ENCODE measurements around the gene POM121C. TPM values are rescaled to one million over a fixed set of nuclear protein-coding genes. Genes with fewer than 3 reads are reported as not detected.

Gene POM121C
- total and polyA plus RNA-seq, 10 of the 15 experiments (the other 5 are each of a cell fraction or from before 2014, with no cell fraction given) = 6.3 to 62.8 (median 17.1) TPM

GRCh38 chr7:75534727-75535307 lies 48.7 kb upstream of the POM121C start:
- Histone ChIP-seq H3K36me3 (ENCODE audit: control insufficient read depth in 2 of 2, insufficient read depth in 2 of 2, low read length in 1 of 2) (no peaks in the 10 kb centered on the region), H3K27me3 (replicated peaks in 1 of 2; ENCODE audit: control insufficient read depth in 2 of 2, insufficient read depth in 2 of 2, low read length in 1 of 2) (no peaks in the 10 kb centered on the region), H3K79me2 (ENCODE audit: control insufficient read depth, insufficient read depth, low read length) (no peaks in the 10 kb centered on the region), H3K4me1 (ENCODE audit: control insufficient read depth, insufficient read depth, low read length) (peaks cover 11% of the 10 kb centered on the region), H3K9ac (ENCODE audit: control insufficient read depth, insufficient read depth, low read length) (no peak overlapping the region), H2AFZ (ENCODE audit: control insufficient read depth, low read depth, low read length) (peak overlapping the region; percentile 90), H3K9me3 (replicated peaks; ENCODE audit: control insufficient read depth, insufficient read depth, low read length) (no peaks in the 10 kb centered on the region), H4K20me1 (ENCODE audit: control insufficient read depth, insufficient read depth) (no peaks in the 10 kb centered on the region), H3K27ac (ENCODE audit: control insufficient read depth, insufficient read depth) (peak overlapping the region; percentile 51), H3K4me3 (no peak overlapping the region), H3K4me2 (ENCODE audit: control insufficient read depth, insufficient read depth) (peak overlapping the region; percentile 81)
- no TSS peak for BruUV-seq (replicated peaks)
- ATAC-seq = peak; percentile 98
- WGBS (ENCODE audit: insufficient coverage, insufficient replicate concordance, low lambda C conversion rate, missing lambda C conversion rate) = 5% methylated on average over 8 of the region's 8 CpGs
- ChIA-PET POLR2A (interaction anchor here (0.6 kb wide), 1 partner anchor 230 kb away, joined by 4 read pairs; no protein-coding TSS in a partner anchor), RAD21 (ENCODE audit: unreplicated experiment) (interaction anchor here (0.9 to 1.3 kb wide), 5 partner anchors 107 to 379 kb away, joined by 3 to 4 read pairs (median 3); partner anchors contain the start of gene POR), SMC1A (ENCODE audit: uncharacterized antibody, unreplicated experiment) (interaction anchor here (0.6 to 1.2 kb wide), 6 partner anchors 10 to 164 kb away, joined by 3 to 5 read pairs (median 3); partner anchors contain the start of gene POM121C), CTCF (interaction anchor here (2.0 kb wide), 1 partner anchor 228 kb away, joined by 5 read pairs; no protein-coding TSS in a partner anchor)
- intact Hi-C loops (cut with micrococcal nuclease; ENCODE audit: unreplicated experiment) (loop anchor here (10.0 kb wide), 1 partner anchor 100 kb away; no protein-coding TSS in a partner anchor), in situ Hi-C loops (cut with MboI) (no loop called here)
- DNase-seq (ENCODE audit: low read depth, low spot score) = peak; percentile 35
- FAIRE-seq = peak; percentile 88
- TF ChIP-seq SPI1 (IDR thresholded peaks at IDR 0.05; ENCODE audit: borderline replicate concordance, insufficient read depth, low read depth, low read length) (peak; percentile 32; the same call in 1 of the 2 replicates), IKZF1 (conservative IDR thresholded peaks at IDR 0.05) (no peak; the same call in 1 of the 2 replicates), RFX5 (IDR thresholded peaks at IDR 0.05; ENCODE audit: low read depth, low read length) (no peak), RAD21 (IDR thresholded peaks at IDR 0.05; ENCODE audit: insufficient read depth, low read depth, low read length) (no peak), CEBPB (IDR thresholded peaks at IDR 0.05; ENCODE audit: borderline replicate concordance in 1 of 2, low read depth in 2 of 2, low read length in 2 of 2) (no peak), HDAC6 (IDR thresholded peaks at IDR 0.05; ENCODE audit: unreplicated experiment) (no peak), SIN3A (IDR thresholded peaks at IDR 0.05; ENCODE audit: low read depth, low read length) (no peak), ZBTB40 (IDR thresholded peaks at IDR 0.05; ENCODE audit: borderline replicate concordance) (no peak), FOXK2 (IDR thresholded peaks at IDR 0.05) (no peak), E4F1 (IDR thresholded peaks at IDR 0.05; ENCODE audit: borderline replicate concordance, partially characterized antibody) (no peak), EZH2 (IDR thresholded peaks at IDR 0.05; ENCODE audit: borderline replicate concordance, control insufficient read depth, low read depth, low read length) (no peak), GATAD2B (conservative IDR thresholded peaks at IDR 0.05; ENCODE audit: low read depth) (no peak), ATF2 (IDR thresholded peaks at IDR 0.05; ENCODE audit: low read length) (0 out of 2 replicates have a peak, but pooled peaks have one; percentile 21), SMAD1 (IDR thresholded peaks at IDR 0.05; ENCODE audit: low read depth, partially characterized antibody) (no peak), PAX8 (IDR thresholded peaks at IDR 0.05) (no peak)
